Brain pericyte (primary cell): ENCODE results near the gene THRB.

Experiments
- DNase-seq: peaks from one replicate; pipeline ENCODE4 v3.0.0-alpha.2; 2012; ENCODE audit warnings: low read depth, low spot score

The THRB gene

GRCh38 chr3:24311881-24312280 is 182.8 kb downstream of the THRB start:
- no peak for DNase-seq

DNA sequence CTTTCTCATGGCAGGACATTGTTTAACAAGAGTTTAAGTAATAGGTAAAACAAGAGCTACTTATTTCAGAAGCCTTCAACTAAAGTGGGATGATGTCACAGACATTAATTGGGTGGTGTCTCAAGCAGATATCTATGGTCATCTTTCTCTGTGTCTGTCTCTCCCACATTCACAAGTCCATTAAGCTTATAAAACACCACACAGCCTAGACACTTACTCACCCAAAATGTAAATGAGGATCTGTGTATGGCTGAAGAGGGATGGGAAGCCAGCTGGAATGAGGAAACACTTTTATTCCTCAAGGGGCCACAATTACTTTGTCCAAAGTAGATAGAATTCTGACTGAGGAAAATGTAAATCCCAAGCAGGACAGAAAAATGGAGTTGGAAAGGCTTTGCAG is 183.8 kb downstream of the THRB start:
- no peak for DNase-seq

DNA sequence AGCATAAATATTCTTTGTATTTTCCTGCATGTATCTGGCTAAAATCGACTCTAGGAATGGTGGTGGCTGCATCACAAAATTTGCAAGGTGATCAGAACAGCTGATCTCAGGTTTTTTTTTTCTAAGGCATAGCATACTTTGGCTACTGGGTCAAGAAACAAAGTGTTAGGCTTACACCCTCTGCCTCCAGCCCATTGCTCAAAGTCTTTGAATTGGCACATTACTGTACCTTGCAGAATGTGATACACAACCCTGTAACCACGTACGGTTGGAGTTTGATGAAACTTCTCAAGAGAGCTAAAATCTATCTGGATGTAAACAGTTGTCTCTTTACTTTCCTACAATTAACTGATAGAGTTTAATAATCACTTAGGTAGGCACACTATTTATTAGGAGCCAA is 188.1 kb downstream of the THRB start:
- no peak for DNase-seq

DNA sequence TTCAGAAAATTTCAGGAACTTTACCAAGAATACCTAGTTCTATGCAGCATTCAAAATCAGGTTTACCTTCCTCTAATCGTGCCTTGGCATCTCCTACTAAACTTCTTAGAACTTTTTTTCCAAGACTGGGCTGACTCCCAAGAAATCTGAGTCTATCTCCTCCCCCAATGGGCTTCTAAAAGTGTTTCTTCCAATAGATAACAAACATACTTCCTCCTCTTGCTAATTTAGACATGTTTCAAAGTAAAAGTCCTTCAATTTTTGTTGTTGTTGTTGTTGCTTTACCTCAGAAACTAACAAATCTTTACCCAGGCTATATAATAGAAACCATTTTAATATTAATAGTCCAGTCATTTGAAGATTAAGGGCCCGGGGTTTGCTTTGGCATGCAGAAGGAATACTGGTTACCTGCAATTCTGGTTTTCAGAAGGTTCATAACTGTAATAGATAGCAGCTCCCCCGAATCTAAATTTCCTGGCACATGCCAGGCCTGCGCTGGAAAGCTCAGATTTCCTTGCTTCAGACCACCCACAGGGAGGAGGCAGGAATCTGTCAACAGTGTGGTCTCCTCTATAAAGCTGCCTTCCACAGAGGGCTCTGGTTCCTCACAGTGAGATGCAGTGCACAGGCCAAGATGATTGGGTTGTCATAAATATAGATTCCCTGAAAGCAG is 188.7 kb downstream of the THRB start:
- peak; percentile 38 for DNase-seq

GRCh38 chr3:24303057-24303754 is 191.4 kb downstream of the THRB start:
- no peak for DNase-seq

DNA sequence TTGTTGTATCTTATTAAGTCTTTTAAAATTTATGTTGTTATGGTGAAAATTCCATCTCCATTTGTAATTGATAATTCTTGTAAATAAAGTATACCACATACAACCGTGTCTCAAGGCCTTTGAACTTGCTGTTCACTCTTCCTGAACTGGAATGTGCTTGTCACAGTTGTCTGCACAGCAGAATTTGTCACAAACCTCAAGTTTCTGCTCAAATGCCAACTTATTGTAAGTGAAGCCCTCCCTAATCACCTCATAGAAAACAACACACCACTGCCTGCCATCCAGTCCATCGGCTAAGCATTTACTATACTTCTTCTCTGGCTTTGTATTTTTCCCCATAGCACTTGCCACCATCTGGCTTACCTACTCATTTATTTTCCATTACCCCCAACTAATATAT is 192.3 kb downstream of the THRB start:
- no peak for DNase-seq

DNA sequence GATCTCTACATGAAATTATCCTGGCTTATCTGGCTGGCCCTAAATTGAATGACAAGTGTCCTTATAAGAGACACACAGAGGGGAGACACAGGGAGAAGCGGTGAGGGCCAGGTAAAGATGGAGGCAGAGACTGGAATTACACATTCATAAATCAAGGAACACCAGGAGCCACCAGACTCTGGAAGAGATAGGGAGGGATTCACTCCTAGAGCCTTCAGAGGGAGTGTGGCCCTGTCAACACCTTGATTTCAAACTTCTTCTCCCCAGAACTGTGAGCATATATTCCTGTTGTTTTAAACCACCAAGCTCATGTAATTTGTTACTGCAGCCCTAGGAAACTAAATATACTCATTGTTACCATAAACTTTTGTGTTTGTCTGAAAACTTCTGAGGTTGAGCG is 193.7 kb downstream of the THRB start:
- no peak for DNase-seq

GRCh38 chr3:24299806-24300626 is 194.6 kb downstream of the THRB start:
- no peak for DNase-seq

- DNase-seq = no peak
These were observed 195.3 kb downstream of the THRB start for GRCh38 chr3:24299246-24299805.

GRCh38 chr3:24296441-24297205 is 198.0 kb downstream of the THRB start:
- DNase-seq = no peak

GRCh38 chr3:24294150-24294549 is 200.5 kb downstream of the THRB start:
- no peak for DNase-seq

DNA sequence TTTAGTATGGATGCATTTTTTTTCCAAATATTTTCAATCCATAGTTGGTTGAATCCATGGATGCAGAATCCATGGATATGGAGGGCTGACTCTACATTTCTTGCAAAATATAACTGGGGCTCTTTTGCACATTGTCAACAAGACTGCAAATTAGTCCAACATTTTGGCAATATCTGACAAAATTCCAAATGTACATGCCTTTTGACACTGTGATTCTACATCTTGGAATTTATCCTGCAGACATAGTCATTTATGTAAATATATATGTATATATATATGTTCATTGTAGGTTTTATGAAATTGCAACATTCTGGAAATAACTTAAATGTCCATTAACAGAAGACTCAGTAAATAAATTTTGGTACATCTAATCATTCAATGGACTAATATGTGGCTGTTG is 203.0 kb downstream of the THRB start:
- DNase-seq = no peak

DNA sequence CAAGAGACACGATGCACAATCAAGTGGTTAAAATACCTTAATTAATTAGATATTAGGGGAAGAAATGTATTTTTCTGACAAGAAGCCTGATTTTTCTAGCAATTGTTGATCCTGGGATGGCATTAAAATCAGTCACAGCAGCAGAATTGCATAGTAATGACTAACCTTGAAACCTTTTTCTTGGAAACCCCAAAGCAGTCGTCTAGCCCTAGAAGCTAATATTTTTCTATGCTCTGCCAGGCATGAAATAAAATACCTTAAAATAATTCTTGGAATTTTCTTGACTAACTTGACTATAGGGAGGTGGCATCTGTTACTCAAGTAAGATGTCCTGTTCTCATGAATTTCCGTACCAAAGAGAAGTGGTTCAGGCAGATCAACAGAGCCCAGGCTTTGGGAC is 204.1 kb downstream of the THRB start:
- DNase-seq = no peak

DNA sequence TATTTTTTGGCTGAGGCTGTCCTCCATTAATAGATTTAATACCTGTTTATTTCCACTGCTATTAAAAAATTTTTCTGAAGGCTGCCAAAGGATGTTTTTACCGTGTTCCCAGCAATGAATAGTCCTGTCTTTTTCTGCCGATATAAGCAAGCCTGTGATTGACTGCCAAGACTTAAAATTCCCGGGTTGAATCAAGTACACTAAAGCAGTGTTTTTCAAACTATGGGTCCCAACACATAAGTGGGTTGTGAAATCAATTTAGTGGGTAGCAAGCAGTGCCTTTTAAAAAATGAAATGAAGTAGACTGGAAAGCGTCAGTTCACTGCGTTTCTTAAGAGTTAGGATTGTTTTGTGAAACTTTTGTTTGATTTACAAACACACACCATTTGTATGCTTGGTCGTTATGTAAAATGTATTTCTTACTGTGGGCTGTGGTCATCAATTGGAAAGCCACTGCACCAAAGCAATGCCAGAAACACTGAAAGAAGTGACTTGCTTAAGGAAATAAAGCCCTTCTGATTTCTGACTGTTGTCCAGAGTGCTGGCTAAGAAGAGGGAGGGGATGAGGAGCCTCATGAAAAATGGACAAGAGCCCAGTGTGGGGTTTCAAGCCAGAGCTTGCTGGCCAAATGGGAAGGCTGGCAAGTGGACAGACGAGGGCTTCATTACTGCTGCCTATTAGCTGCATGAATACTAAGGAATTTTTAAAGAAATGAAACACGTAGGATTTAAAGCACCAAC is 206.0 kb downstream of the THRB start:
- no peak for DNase-seq

- DNase-seq = no peak
These were observed 206.7 kb downstream of the THRB start for GRCh38 chr3:24287755-24288450.

GRCh38 chr3:24286405-24286804 is 208.2 kb downstream of the THRB start:
- no peak for DNase-seq

- no peak for DNase-seq
These were observed 216.1 kb downstream of the THRB start for GRCh38 chr3:24278543-24278942.

DNA sequence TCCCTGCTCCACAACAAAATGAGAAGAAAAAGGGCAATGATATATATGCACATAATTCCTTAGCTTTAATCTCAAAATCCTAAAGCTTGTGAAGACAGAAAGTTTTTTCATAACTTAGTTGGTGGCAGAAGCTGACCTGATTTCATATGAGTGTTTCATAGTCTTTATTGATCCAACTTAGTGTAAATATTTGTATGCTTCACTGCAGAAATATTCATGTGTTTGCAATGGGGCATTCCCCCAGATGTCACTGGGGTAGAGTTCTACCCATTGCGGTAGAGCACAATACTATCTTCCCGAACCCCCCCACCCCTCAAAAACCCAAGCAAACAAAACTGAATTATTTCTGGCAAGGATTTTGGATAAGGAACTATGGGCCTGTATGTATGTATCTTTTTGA is 221.2 kb downstream of the THRB start:
- DNase-seq = no peak

DNA sequence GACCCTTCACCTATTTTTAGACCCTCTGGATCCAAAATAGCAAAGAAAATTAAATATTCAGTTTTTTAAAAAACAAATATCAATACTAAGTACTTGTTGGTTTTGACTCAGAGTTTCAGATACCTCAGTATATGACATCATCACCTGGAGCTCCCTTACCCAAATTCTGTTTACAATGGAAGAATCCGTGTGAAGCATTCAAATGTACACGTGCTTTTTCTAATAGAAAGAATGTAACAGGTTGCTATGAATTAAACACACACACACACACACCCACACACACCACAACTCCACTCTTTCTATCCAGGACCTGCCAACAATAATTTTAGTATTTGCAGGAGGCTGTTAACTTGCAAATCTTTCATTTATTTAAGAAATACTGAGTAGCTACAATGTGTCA is 221.8 kb downstream of the THRB start:
- no peak for DNase-seq

DNA sequence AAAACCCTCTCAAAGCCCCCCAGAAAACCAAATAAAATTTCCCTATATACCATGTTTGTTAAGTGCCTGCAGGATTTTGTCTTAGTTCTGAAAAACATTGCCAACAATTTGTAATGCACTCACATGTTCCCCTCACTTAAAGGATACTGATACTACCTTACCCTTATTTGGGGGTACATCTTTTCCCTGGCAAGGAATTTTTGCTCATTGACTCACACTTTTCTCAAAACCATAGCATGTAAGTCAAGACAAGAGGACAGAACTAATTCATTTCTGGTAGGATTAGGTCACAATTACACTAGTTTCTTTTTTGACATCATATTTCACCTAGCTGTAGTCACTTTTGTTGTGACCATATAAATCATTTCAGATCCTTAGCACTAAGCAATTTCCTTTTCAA is 222.2 kb downstream of the THRB start:
- no peak for DNase-seq
